RWPE2 (cell line): ENCODE data around the gene SULT1E1.
A peak's percentile ranks its signal among the peaks of the same experiment; 100 is the strongest.

ENCODE experiments used
- ATAC-seq: fragments of 200-7000 bp; cut with Tn5 transposase; 3 replicates; pipeline ENCODE4 v1.9.1; 2021; ENCODE audit warnings: low read depth
- DNase-seq: peaks from one replicate; pipeline ENCODE4 v3.0.0-alpha.2; 2020; ENCODE audit warnings: low spot score
- H3K27ac ChIP-seq: fragments of 450-650 bp; 2 replicates; pipeline ENCODE4 v1.5.1; 2017; ENCODE audit warnings: mild to moderate bottlenecking; ENCODE audit not compliant: poor library complexity, severe bottlenecking
- H3K27me3 ChIP-seq: fragments of 250-450 bp; sonication (Bioruptor Pico); 2 replicates; pipeline ENCODE4 v1.5.1; 2021; ENCODE audit warnings: mild to moderate bottlenecking, moderate library complexity; ENCODE audit not compliant: insufficient read depth, poor library complexity, severe bottlenecking
- H3K36me3 ChIP-seq: fragments of 250-450 bp; sonication (Bioruptor Pico); 2 replicates; pipeline ENCODE4 v1.5.1; 2020; ENCODE audit warnings: low read depth, mild to moderate bottlenecking, moderate library complexity
- H3K4me1 ChIP-seq: fragments of 250-450 bp; sonication (Bioruptor Pico); 2 replicates; pipeline ENCODE4 v1.5.1; 2021; ENCODE audit warnings: mild to moderate bottlenecking, moderate library complexity; ENCODE audit not compliant: insufficient read depth, poor library complexity, severe bottlenecking
- H3K4me3 ChIP-seq: fragments of 250-450 bp; sonication (Bioruptor Pico); 2 replicates; pipeline ENCODE4 v1.5.1; 2021; ENCODE audit warnings: mild to moderate bottlenecking, moderate library complexity; ENCODE audit not compliant: severe bottlenecking
- H3K9me3 ChIP-seq: fragments of 250-450 bp; sonication (Bioruptor Pico); 2 replicates; pipeline ENCODE4 v1.5.1; 2021; ENCODE audit warnings: mild to moderate bottlenecking, moderate library complexity; ENCODE audit not compliant: severe bottlenecking
- TF ChIP-seq, protein P1 (sequence below): fragments of 450-650 bp; IDR thresholded peaks from one replicate; pipeline ENCODE4 v1.5.1; 2017; ENCODE audit warnings: mild to moderate bottlenecking, moderate library complexity; ENCODE audit not compliant: poor library complexity, severe bottlenecking

SULT1E1 gene

DNA sequence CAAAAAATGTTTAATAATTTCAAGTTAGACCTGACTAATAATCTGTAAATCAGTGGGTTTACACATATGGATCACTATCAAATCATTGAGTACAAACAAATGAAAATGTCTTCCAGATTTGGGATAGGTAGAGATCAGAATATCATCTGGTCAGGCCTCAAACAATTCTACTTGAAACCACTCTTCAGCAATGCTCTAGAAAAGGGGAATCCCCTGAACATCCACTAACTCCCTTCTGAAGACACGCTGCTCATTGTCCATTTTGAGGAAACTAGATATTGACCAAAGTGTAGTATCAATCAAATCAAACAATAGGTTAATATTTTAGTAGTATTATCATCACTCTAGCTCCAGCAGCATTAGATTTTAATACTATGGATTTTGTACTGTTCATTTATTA lies 46.3 kb downstream of the SULT1E1 start:
- TF ChIP-seq, protein P1, sequence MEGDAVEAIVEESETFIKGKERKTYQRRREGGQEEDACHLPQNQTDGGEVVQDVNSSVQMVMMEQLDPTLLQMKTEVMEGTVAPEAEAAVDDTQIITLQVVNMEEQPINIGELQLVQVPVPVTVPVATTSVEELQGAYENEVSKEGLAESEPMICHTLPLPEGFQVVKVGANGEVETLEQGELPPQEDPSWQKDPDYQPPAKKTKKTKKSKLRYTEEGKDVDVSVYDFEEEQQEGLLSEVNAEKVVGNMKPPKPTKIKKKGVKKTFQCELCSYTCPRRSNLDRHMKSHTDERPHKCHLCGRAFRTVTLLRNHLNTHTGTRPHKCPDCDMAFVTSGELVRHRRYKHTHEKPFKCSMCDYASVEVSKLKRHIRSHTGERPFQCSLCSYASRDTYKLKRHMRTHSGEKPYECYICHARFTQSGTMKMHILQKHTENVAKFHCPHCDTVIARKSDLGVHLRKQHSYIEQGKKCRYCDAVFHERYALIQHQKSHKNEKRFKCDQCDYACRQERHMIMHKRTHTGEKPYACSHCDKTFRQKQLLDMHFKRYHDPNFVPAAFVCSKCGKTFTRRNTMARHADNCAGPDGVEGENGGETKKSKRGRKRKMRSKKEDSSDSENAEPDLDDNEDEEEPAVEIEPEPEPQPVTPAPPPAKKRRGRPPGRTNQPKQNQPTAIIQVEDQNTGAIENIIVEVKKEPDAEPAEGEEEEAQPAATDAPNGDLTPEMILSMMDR = no peak
- Histone ChIP-seq H3K27me3 (no peaks in the 10 kb centered on the region), H3K4me3 (no peak overlapping the region), H3K27ac (no peak overlapping the region), H3K9me3 (no peaks in the 10 kb centered on the region), H3K36me3 (no peaks in the 10 kb centered on the region), H3K4me1 (no peaks in the 10 kb centered on the region)
- DNase-seq = no peak
- ATAC-seq = no peak

DNA sequence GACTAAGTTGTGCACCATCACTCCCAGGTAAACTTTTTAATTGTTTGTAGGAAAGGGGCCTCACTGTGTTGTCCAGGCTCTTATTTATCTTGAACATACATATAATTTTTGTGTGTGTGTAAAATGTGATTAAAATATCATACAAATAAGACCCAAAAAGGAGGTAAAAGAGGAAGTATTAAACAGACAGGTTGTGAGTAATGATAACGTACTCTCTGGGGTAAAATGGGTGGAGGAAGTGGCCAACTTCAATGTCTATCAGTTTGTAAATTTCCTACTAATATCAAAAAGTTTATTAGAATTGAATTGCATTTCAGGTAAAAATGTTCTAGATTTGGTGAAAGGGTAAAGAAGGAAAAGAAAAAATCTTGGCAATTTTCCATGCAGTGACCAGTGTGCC lies 48.8 kb downstream of the SULT1E1 start:
- Histone ChIP-seq H3K4me3 (no peak overlapping the region), H3K27me3 (no peaks in the 10 kb centered on the region), H3K36me3 (no peaks in the 10 kb centered on the region), H3K9me3 (no peaks in the 10 kb centered on the region), H3K4me1 (no peaks in the 10 kb centered on the region), H3K27ac (no peak overlapping the region)
- TF ChIP-seq, protein P1 = no peak
- DNase-seq = no peak
- no peak for ATAC-seq

DNA sequence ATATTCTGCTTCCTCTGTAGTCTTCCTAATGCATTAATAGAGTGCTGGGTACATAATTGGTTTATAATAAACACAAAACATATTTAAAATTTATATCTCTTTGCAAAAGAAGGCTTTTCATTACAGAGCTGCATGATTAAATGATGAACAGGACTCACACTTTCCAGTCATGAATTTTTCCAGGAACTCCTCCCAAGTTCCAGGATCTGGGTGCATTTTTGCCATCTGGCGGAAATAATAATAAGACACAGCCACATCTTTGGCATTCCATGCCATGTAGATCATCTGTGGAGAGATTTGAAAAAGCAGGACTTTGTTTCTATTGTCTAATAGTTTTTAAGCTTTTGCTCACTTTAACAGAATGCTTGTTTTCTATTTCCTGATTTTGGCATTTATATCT lies 59.3 kb downstream of the SULT1E1 start:
- H3K27me3 ChIP-seq = no peaks in the 10 kb centered on the region
- no peaks in the 10 kb centered on the region for H3K36me3 ChIP-seq
- H3K27ac ChIP-seq = peak overlapping the region; percentile 28
- TF ChIP-seq, protein P1 = no peak
- H3K4me1 ChIP-seq = peaks cover 8% of the 10 kb centered on the region
- H3K9me3 ChIP-seq = no peaks in the 10 kb centered on the region
- H3K4me3 ChIP-seq = no peak overlapping the region
- peak; percentile 33; the same call in 1 of the 3 replicates for ATAC-seq
- DNase-seq = no peak

DNA sequence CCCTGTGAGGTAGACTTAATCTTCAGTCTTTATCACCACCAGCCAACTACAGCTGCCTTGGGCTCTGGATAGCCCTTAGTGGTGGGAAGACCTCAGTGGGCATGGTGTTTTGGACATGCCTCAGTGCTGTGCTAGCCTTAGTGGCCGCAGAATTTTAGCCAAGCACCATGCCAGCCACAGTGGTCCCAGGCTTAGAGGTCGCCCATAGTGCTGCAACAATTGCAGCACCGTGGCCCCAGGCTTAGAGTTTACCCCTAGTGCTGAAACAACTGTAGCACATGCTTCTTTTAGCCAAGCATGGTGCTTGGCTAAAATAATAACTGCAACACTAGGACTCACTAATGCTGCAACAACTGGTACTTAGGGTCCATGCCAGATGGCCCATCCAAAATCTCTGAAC lies 60.6 kb downstream of the SULT1E1 start:
- DNase-seq (no peak), ATAC-seq (no peak)
- Histone ChIP-seq H3K9me3 (no peaks in the 10 kb centered on the region), H3K27me3 (no peaks in the 10 kb centered on the region), H3K4me1 (peaks cover 8% of the 10 kb centered on the region), H3K4me3 (no peak overlapping the region), H3K27ac (no peak overlapping the region), H3K36me3 (no peaks in the 10 kb centered on the region)
- TF ChIP-seq, protein P1 = no peak

DNA sequence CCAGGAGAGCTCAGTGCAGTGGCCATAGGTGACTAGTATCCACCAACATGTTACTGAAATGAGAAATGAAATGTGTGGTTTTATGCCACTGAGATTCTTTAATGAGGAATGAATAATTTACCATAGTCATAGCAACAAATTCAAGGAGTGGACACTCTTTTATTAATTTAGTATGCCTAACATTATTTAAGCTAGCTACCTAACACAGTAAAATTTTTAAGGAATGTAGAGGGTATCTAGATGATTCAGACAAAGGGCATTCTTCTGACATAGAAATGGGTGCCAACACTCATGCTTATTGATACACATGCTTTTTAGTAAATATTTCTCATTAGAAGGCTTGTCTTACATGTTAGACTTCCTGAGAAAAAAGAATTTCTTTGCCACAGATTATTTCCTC lies 66.2 kb downstream of the SULT1E1 start:
- Histone ChIP-seq H3K36me3 (no peaks in the 10 kb centered on the region), H3K27me3 (no peaks in the 10 kb centered on the region), H3K4me1 (peaks cover 6% of the 10 kb centered on the region), H3K4me3 (no peak overlapping the region), H3K27ac (no peak overlapping the region), H3K9me3 (no peaks in the 10 kb centered on the region)
- DNase-seq (no peak), ATAC-seq (peak; percentile 36; the same call in 1 of the 3 replicates)
- TF ChIP-seq, protein P1 = no peak
